RPMI7951 (cell line): ENCODE measurements around the gene HIVEP3. TPM values are rescaled to one million over a fixed set of nuclear protein-coding genes. Genes with fewer than 3 reads are reported as not detected.
A peak's percentile ranks its signal among the peaks of the same experiment; 100 is the strongest.

Experiments
- DNase-seq: peaks from one replicate; pipeline ENCODE4 v3.0.0-alpha.2; 2012; ENCODE audit warnings: low read depth
- total RNA-seq: library from RNA; depleted of rRNA; stranded (reverse); fragments of >200 nt; shearing (Covaris generic); gene quantifications from 2 replicates; pipeline ENCODE4 v1.2.3, GENCODE V29; 2014

HIVEP3 gene
- total RNA-seq, 1 experiment from 2014 or later: 4.1 TPM

GRCh38 chr1:41633764-41634163, 285.0 kb downstream of the HIVEP3 start:
- peak; percentile 34 for DNase-seq

DNA sequence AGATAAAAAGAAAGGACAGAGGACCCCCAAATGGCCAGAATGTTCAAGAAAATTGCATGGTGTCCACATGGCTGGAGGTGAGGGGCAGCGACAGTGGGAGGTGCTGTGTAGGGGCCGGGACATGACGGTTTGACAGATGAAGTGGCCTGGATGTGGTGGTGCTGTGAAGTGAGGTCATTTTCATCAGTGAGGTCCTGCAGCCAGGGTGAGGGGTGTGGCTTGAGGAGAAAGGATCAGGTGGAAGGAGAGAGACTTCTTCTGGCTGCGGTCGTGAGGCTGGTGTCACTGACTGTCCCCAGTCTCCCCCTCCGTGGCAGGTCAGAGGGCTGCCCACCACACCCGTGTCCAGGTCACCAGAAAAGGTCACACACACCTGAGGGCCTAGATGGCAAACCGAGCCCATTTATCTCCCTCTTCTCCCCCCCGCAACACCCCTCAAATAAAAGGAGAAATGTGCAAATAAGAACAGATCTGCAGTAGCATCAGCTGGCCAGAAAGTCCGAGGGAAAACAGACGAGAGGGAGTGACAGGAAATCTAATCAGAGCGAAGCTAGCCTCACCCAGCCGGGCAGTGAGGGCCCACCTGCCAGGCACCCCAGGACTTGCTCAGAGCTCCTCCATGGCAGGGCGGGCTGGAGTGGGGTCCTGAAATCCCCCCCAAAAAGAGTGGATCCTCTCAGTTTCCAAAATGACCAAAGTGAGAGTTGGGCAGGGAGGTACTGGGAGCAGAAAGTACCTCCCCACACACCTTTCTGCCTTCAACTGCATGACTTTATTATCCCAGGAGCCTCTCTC, 285.7 kb downstream of the HIVEP3 start:
- no peak for DNase-seq

DNA sequence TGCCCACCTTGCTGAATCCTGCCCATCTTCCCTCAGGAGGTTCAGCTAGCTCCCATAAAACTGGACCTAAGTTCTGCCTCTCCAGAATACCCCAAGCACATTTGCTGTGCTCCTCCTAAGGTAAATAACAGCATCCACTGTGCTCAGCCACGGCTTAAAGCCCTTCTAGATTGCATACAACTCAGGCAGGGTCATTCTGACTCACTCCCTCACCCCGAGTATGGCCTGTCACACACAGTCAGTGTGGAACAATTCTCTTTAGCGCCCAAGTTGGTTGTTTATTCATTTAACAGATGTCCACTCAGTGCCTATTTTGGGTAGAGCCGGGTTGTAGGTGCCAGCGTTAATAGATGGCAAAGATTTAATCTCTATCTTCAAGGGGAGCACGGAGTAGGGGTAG, 286.8 kb downstream of the HIVEP3 start:
- peak; percentile 62 for DNase-seq

DNA sequence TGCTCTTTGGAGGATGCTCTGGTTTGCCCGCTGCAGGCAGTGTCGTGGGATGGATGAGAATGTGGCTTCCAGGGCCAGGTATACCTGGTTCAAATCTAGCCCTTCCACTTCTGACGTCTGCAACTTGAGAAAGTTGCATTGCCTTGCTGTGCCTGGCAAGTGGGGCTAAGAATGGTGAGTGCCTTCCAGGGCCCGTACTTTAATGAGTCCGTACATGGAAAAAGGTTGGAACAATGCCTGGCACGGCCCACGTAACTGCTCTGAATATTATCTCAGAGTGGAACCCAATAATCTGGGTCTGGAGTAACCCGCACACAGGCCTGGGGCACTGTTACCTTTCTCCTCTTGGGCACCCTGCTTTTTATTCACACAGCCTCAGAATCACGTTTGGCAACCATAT, 287.6 kb downstream of the HIVEP3 start:
- DNase-seq: no peak

DNA sequence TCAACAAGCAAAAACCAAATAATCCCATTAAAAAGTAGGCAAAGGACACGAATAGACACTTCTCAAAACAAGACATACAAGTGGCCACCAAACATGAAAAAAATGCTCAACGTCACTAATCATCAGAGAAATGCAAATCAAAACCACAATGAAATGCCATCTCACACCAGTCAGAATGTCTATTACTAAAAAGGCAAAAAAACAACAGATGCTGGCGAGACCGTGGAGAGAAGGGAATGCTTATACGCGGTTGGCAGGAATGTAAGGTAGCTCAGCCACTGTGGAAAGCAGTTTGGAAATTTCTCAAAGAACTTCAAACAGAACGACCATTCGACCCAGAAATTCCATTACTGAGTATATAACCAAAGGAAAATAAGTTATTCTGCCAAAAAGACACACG, 289.2 kb downstream of the HIVEP3 start:
- DNase-seq: peak; percentile 88

- no peak for DNase-seq
These were observed 289.6 kb downstream of the HIVEP3 start for GRCh38 chr1:41629141-41629540.

- no peak for DNase-seq
These were observed 291.0 kb downstream of the HIVEP3 start for GRCh38 chr1:41627491-41628280.

DNA sequence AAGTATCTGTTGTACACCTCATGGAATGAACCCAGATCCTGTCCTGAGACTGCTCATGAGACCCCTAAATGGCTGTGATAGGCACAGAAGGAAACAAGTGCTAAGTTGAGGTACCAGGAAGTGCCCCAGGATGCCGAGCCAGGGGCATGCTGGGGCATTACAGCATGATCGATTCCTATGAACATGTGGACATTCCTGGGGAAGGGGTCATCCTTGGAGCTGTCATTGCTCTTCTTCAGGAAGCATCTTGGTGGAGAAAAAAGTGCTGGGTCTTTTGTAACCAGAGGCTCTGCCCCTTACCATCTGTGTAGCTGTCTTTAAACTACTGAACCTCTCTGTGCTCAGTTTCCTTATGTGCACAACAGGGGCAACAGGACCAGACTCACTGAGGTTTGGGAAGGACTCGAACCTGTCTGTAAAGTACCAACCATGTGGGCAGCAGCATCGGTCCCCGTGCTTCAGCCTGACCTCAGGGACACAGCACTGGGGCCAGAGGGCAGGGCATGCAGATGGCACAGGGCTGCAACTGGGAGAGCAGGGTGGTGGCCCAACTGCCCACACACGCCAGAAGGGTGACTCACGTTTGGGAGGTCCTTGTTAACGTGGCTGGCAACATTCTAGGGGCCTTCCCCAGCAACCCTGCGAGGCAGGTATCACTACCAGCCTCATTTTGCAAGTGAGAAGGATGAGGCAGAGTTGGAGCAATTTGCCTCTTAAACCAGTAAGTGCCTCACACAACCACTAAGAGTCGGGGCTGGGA, 291.9 kb downstream of the HIVEP3 start:
- peak; percentile 76 for DNase-seq

DNA sequence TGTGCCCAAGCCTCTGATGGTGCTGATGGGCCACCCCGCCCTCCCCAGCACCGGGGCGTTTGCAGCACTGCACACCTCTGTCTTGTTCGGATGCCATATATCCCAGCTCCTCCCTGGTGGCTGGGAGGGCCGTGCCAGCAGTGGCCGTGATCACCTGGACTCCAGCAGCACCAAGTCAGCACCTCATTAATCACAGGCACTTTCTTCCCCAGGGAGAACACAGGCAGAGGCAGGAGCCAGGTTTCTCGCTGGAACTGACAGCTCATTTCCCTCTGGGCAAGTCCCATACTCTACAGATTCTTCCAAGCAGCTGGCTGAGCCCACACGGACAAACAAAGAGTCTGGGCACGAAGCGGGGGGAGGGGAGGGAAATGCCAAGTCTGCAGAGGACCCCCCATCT, 292.6 kb downstream of the HIVEP3 start:
- DNase-seq: peak; percentile 71

DNA sequence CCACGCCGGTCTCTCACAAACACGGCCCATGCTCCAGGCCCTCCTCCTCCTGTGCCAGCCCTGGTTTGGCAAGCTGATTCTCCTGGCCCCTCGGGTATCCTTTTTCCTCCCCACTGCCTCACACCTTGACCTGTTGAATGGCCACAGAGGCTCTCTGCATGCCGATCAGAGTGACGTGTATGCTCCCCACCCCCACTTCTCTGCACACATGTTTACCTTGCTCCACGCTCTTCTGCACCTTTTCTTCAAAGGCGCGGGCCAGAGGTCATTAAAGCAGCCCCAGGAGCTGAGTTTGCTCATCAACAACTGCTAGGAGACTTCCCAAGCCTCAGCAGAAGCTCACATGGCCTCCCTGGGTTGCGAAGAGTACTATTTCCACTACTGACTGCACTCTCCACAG, 295.0 kb downstream of the HIVEP3 start:
- DNase-seq: no peak

GRCh38 chr1:41622859-41623732, 295.6 kb downstream of the HIVEP3 start:
- no peak for DNase-seq

DNA sequence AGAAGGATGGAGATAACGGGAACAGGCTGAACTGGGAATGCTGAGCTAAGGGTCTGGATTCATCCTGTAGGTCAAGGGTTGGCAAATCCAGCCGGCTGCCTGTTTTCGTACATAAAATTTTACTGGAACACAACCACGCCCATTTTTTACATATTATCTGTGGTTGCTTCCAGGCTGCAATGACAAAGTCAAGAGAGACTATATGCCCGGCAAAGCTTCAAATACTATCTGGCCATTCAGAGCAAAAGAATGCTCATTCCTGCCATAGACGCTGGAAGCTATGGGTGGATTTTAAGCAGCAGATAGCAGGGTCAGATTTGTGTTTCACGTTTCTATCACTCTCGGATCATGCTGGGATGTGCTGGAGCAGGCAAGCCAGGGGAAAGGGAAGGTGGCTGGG, 296.3 kb downstream of the HIVEP3 start:
- DNase-seq: no peak

DNA sequence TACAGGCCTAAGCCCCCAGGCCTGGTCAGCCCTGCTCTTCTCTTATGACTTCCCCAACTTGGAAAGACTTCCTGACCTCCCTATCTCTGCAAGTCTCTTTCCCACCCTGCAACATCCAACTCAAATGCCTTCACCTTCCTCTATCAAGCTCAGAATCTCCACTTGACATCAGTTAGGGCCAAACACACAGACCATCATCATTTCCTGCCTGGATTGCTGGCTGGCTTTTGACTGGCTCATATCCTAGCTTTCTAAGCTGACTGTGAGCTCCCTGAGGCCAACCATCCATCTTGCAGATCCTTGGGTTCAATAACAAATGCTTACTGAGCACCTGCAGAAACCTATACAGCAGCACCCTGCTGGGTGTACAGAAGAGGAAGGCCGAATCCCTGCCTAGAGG, 296.9 kb downstream of the HIVEP3 start:
- no peak for DNase-seq

DNA sequence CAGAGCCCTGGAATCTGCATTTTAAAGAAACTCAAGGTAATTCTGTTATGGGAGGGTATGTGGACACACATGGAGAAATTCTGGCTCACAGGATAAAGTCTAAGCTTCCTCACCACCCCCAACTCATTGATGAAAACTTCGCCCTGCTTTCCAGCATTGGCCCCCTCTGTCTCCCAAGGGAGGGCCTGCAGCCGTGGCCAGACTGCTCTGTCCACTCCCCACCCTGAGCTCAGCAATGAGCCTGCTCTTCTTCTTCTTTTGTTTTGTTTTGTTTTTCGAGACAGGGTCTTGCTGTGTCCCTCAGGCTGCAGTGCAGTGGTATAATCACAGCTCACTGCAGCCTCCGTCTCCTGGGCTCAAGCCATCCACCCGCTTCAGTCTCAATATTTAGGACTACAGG, 297.5 kb downstream of the HIVEP3 start:
- DNase-seq: no peak

GRCh38 chr1:41620365-41621169, 298.2 kb downstream of the HIVEP3 start:
- DNase-seq: no peak

DNA sequence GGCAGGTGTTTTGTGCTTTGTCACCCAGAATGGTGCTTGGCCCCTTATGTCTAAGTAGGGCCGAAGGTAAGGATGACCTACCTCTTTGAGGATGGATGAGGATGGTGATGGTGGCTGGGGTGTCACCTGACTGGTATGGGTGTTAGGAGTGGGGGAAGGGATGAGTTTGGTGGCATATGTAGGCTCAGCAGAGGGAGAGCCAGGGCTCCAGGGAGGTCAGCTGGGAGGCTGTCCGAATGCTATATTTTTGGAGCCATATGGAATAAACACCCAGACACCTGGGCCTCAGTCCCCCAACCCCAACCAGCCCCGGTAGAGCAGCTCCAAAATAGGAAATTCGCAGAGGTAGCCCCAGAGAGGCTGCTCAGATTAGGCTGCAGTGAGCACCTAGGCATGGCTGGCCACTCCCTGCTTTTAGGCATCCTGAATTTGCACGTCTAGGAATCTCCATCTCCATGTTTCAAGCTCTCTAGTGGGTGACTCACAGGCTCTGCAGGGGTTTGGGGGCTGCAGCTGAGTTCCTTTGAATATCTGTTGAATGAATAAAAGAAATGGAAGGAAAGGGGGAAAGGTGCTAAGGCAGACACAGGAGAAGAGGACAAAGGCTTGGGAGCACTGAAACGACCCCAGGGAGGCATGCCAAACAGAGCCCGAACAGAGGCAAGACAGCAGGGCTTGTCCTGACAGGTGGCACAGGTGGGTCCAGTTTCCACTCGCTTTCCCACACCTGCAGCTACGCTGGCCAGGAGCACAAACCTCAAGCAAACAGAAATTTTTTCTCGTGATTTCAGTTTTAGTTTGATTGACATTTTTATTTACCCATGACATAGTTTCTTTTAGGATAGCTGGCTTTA, 299.0 kb downstream of the HIVEP3 start:
- no peak for DNase-seq

GRCh38 chr1:41618871-41619270, 299.9 kb downstream of the HIVEP3 start:
- no peak for DNase-seq

- peak; percentile 82 for DNase-seq
These were observed 300.5 kb downstream of the HIVEP3 start for GRCh38 chr1:41618066-41618825.

- no peak for DNase-seq
These were observed 301.4 kb downstream of the HIVEP3 start for GRCh38 chr1:41617336-41617735.
